K562 (cell line): Measurements from ENCODE around the gene LDLRAD3. TPM values are rescaled to one million over a fixed set of nuclear protein-coding genes. Genes with fewer than 3 reads are reported as not detected.

ENCODE experiments used
- ATAC-seq: fragments of 200-7000 bp; cut with Tn5 transposase; 3 replicates; pipeline ENCODE4 v1.9.1; 2020; ENCODE audit warnings: moderate library complexity
- BruUV-seq: library from RNA; stranded (reverse); fragments of 400-500 nt; replicated peaks from 2 replicates; lab custom pipeline; 2021; lab: Mats Ljungman, UMichigan
- CTCF ChIA-PET: fragments of 300-600 bp; formaldehyde crosslinking; extraction: SDS; loops from one replicate; lab custom pipeline; 2021; ENCODE audit warnings: low intra/inter-chr PET ratio; lab: Yijun Ruan, JAX
- POLR2A ChIA-PET: fragments of 300-600, 350-650 bp; sonication (Branson Sonifier 250); formaldehyde crosslinking; extraction: SDS; loops from one replicate; lab custom pipeline; 2021; ENCODE audit warnings: antibody characterized with exemption, inconsistent platforms; lab: Yijun Ruan, JAX
- DNase-seq, 4 experiments: peaks; one replicate each; pipeline versions ENCODE4 v3.0.0 to v3.0.0-alpha.2; 2011 to 2018; ENCODE audit warnings: low spot score in 3 of 4, mixed read lengths in 3 of 4; ENCODE audit errors: extremely low read depth in 1 of 4
- FAIRE-seq: peaks from 2 replicates; lab custom pipeline; 2011; peaks lifted over from hg19 to GRCh38; lab: Jason Lieb, UNC
- H2AFZ ChIP-seq: 2 replicates; pipeline ENCODE4 v1.6.0; 2011; ENCODE audit warnings: low read depth, low read length, control low read depth, inconsistent platforms
- H3K27ac ChIP-seq: fragments of 200-600 bp; 3 replicates; pipeline ENCODE4 v1.8.0; 2011; ENCODE audit warnings: low read depth, mild to moderate bottlenecking, control low read depth, inconsistent platforms, low read length, moderate library complexity, mixed read lengths; ENCODE audit errors: extremely low read depth
- H3K27me3 ChIP-seq, 2 experiments: fragments of 300-600 bp in 1 of 2; 2 replicates in 1 of 2; 3 replicates in 1 of 2; pipeline versions ENCODE4 v1.6.0 to v1.8.0; 2011; ENCODE audit warnings: inconsistent platforms in 2 of 2, low read length in 2 of 2, mild to moderate bottlenecking in 1 of 2, mixed read lengths in 1 of 2, moderate library complexity in 1 of 2; ENCODE audit not compliant: control insufficient read depth in 2 of 2, insufficient read depth in 2 of 2
- H3K36me3 ChIP-seq: fragments of 300-600 bp; 3 replicates; pipeline ENCODE4 v1.8.0; 2011; ENCODE audit warnings: mild to moderate bottlenecking, low read length, inconsistent platforms; ENCODE audit not compliant: control insufficient read depth, insufficient read depth
- H3K4me1 ChIP-seq, 2 experiments: fragments of 200-600 bp in 1 of 2; replicated peaks in 1 of 2; 2 replicates in 1 of 2; 3 replicates in 1 of 2; pipeline versions ENCODE4 v1.5.1 to v1.8.0; 2011; ENCODE audit warnings: inconsistent platforms in 2 of 2, low read length in 2 of 2, mild to moderate bottlenecking in 1 of 2, mixed read lengths in 1 of 2, moderate library complexity in 1 of 2; ENCODE audit not compliant: control insufficient read depth in 2 of 2, insufficient read depth in 2 of 2
- H3K4me2 ChIP-seq: 2 replicates; pipeline ENCODE4 v1.6.1; 2011; ENCODE audit warnings: low read length, control low read depth, inconsistent platforms, mixed read lengths; ENCODE audit not compliant: insufficient read depth
- H3K4me3 ChIP-seq: fragments of 200-600 bp; sonication (generic), shearing (Covaris generic); 2 replicates; pipeline ENCODE4 v1.5.1; 2016; ENCODE audit warnings: control low read depth, inconsistent platforms
- H3K79me2 ChIP-seq: fragments of 200-600 bp; 3 replicates; pipeline ENCODE4 v1.8.0; 2011; ENCODE audit warnings: low read length, inconsistent platforms; ENCODE audit not compliant: control insufficient read depth, insufficient read depth
- H3K9ac ChIP-seq, 2 experiments: 2 replicates each; pipeline versions ENCODE4 v1.6.0 to v1.6.1; 2011; ENCODE audit warnings: low read depth in 2 of 2, low read length in 2 of 2, control low read depth in 1 of 2, inconsistent platforms in 1 of 2, mild to moderate bottlenecking in 1 of 2, mixed read lengths in 1 of 2; ENCODE audit not compliant: insufficient read depth in 1 of 2
- H3K9me1 ChIP-seq: one replicate; pipeline ENCODE4 v1.6.0; 2011; ENCODE audit warnings: inconsistent platforms, mild to moderate bottlenecking, low read length, moderate library complexity; ENCODE audit not compliant: control insufficient read depth, insufficient read depth
- H3K9me3 ChIP-seq: replicated peaks from 2 replicates; pipeline ENCODE4 v1.5.1; 2011; ENCODE audit warnings: low read depth, low read length, inconsistent platforms; ENCODE audit not compliant: control insufficient read depth, insufficient read depth
- H4K20me1 ChIP-seq: replicated peaks from 2 replicates; pipeline ENCODE4 v1.6.1; 2011; ENCODE audit warnings: low read length, inconsistent platforms, mixed read lengths; ENCODE audit not compliant: control insufficient read depth, insufficient read depth
- E2F6 ChIP-seq, 2 experiments: IDR thresholded peaks; 2 replicates each; pipeline ENCODE4 v1.6.1; 2011; ENCODE audit warnings: borderline replicate concordance in 1 of 2, control low read depth in 1 of 2, low read depth in 1 of 2, low read length in 1 of 2, mild to moderate bottlenecking in 1 of 2, mixed read lengths in 1 of 2, moderate library complexity in 1 of 2; ENCODE audit not compliant: insufficient read depth in 1 of 2, insufficient read length in 1 of 2, poor library complexity in 1 of 2, severe bottlenecking in 1 of 2; ENCODE audit errors: extremely low read depth in 1 of 2
- EZH2 ChIP-seq: IDR thresholded peaks from 2 replicates; pipeline ENCODE4 v1.6.1; 2012; ENCODE audit warnings: low read depth, mild to moderate bottlenecking, inconsistent platforms, low read length, borderline replicate concordance
- FOSL1 ChIP-seq: fragments of 200-800 bp; sonication (Bioruptor generic); conservative IDR thresholded peaks from 2 replicates; pipeline ENCODE4 v1.6.1; 2016; ENCODE audit warnings: missing genetic modification characterization, missing compliant biosample characterization
- RB1 ChIP-seq: fragments of 450-650 bp; IDR thresholded peaks from 2 replicates; pipeline ENCODE4 v1.6.1; 2017; ENCODE audit warnings: low read depth, mild to moderate bottlenecking
- ZC3H8 ChIP-seq: fragments of 450-650 bp; IDR thresholded peaks from 2 replicates; pipeline ENCODE4 v1.6.1; 2017
- ZNF778 ChIP-seq: fragments of 450-650 bp; formaldehyde crosslinking; IDR thresholded peaks from 2 replicates; pipeline ENCODE4 v1.4.0; 2020; ENCODE audit warnings: mild to moderate bottlenecking, moderate library complexity
- WGBS: fragments of 100-300 bp; shearing (Covaris generic); methylation state at CpG from one replicate; pipeline ENCODE4 v1.1.6; 2016; ENCODE audit warnings: low coverage, mixed read lengths; ENCODE audit not compliant: insufficient coverage; ENCODE audit errors: missing lambda C conversion rate; 5-methylcytosine and 5-hydroxymethylcytosine counted together
- in situ Hi-C: fragments of 300-500 bp; cut with MboI; formaldehyde crosslinking; loops from 4 replicates; pipeline ENCODE4 v1.15.0; 2018; ENCODE audit warnings: inconsistent platforms, mixed read lengths
- intact Hi-C: fragments of 100-400 bp; cut with micrococcal nuclease; formaldehyde crosslinking; loops from 2 replicates; pipeline ENCODE4 v1.14.2; 2022
- polyA plus RNA-seq, 8 experiments: library from polyadenylated mRNA; depleted of rRNA in 4 of 8; stranded (reverse) in 5 of 8; unstranded in 3 of 8; fragments of >200 nt; fragmentation: Nextera tagmentation in 2 of 8; fragmentation: Illumina TruSeq in 1 of 8; extraction: Ambion mirVana in 2 of 8; extraction: Trizol in 1 of 8; gene quantifications; 2 replicates each; pipeline versions ENCODE4 v1.2.1 to v1.2.3, GENCODE V29; 2011 to 2014; ENCODE audit warnings: inconsistent platforms in 1 of 8, missing spikeins in 1 of 8
- total RNA-seq, 7 experiments: library from RNA; depleted of rRNA in 6 of 7; stranded (reverse); fragments of >200 nt in 6 of 7; fragmentation: Illumina TruSeq in 2 of 7; extraction: Trizol in 2 of 7; gene quantifications; 2 replicates each; pipeline versions ENCODE4 v1.2.1 to v1.2.3, GENCODE V29; 2011 to 2021; ENCODE audit warnings: low replicate concordance in 1 of 7

LDLRAD3 gene
- total and polyA plus RNA-seq, 9 of the 15 experiments (the other 6 are each of a cell fraction or from before 2014, with no cell fraction given): 0.73 to 7.2 (median 3.5) TPM

DNA sequence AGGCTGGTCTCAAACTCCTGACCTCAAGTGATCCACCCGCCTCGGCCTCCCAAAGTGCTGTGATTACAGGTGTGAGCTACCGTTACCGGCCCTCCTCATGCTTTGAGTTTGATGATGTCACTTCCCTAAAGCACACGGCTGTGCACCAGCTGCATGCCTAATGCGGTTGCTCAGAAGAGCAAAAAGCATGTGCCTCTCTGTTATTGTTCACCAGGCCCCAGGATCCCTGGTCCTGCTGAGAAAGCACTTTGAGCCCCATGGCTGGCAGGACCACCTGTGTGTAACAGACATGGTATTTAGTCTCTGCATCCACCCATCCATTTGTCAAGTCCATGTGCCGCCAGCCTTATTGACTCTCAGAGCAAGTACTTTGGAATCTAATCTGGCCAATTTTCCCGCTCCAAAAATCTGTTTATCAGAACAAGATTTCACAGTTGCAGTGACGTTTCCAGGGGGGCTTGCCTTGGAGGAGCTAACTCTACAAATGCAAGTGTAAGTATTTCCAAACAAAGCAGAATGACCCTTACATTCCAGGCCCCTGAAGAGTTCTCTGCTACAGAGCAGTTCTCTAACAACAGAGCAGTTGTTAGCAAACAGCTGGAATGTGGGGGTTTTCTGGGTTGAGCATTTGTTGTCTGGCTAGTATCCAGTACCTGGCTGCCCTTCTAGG, 89.4 kb downstream of the LDLRAD3 start:
- H3K36me3 ChIP-seq: no peaks in the 10 kb centered on the region; the same call in 2 of the 3 replicates
- POLR2A ChIA-PET: no interaction called here
- TF ChIP-seq ZC3H8 (no peak), ZNF778 (CRISPR knock-in tag) (no peak), RB1 (no peak), FOSL1 (tag) (no peak), E2F6 (IDR thresholded peaks at IDR 0.05; ENCODE audit: borderline replicate concordance in 1 of 2, extremely low read depth in 1 of 2, insufficient read depth in 1 of 2, insufficient read length in 1 of 2, low read depth in 1 of 2, low read length in 1 of 2, poor library complexity in 1 of 2, severe bottlenecking in 1 of 2) (no peak), EZH2 (no peak)
- no peaks in the 10 kb centered on the region; the same call in 1 of the 2 replicates for H4K20me1 ChIP-seq
- DNase-seq (no peak), FAIRE-seq (no peak), ATAC-seq (no peak)
- no peak overlapping the region for H3K4me2 ChIP-seq
- WGBS: 42% methylated on average over 9 of the region's 9 CpGs
- in situ Hi-C loops: loop anchor here (5.0 to 10.0 kb wide), 2 partner anchors 104 to 232 kb away; no protein-coding TSS in a partner anchor
- intact Hi-C loops: loop anchor here (5.0 kb wide), 1 partner anchor 416 kb away; the partner anchor contains the start of gene FJX1
- no peaks in the 10 kb centered on the region for H3K9me1 ChIP-seq
- H3K4me3 ChIP-seq: no peak overlapping the region
- no peak overlapping the region for H3K27ac ChIP-seq
- no peaks in the 10 kb centered on the region for H3K9me3 ChIP-seq
- CTCF ChIA-PET: no interaction called here
- no peak overlapping the region for H3K9ac ChIP-seq
- BruUV-seq: no TSS peak
- H3K79me2 ChIP-seq: no peaks in the 10 kb centered on the region
- H3K27me3 ChIP-seq: peaks cover 0 to 6% of the 10 kb centered on the region in 2 experiments; a peak in 1 of 5 replicates
- no peaks in the 10 kb centered on the region; a peak in 2 of 5 replicates for H3K4me1 ChIP-seq
- no peak overlapping the region for H2AFZ ChIP-seq
